OCI-LY7 (cell line): Measurements from ENCODE around the gene NR2F6. TPM values are rescaled to one million over a fixed set of nuclear protein-coding genes. Genes with fewer than 3 reads are reported as not detected.
"Not testable (repeated sequence)": the region's sequence is repeated elsewhere in the genome, so short reads cannot be mapped to it uniquely, and the experiment has no call there.

Experiments used
- BruUV-seq: library from RNA; stranded (reverse); fragments of 400-500 nt; replicated peaks from 2 replicates; lab custom pipeline; 2021; lab: Mats Ljungman, UMichigan
- CTCF ChIA-PET: fragments of 300-600 bp; sonication (Branson Sonifier 250); formaldehyde crosslinking; loops from one replicate; lab custom pipeline; 2022; ENCODE audit warnings: antibody characterized with exemption; ENCODE audit not compliant: unreplicated experiment; lab: Charles Lee
- POLR2A ChIA-PET: fragments of 300-600 bp; sonication (Branson Sonifier 250); formaldehyde crosslinking; loops from one replicate; lab custom pipeline; 2022; ENCODE audit warnings: antibody characterized with exemption; lab: Charles Lee
- DNase-seq: peaks from one replicate; pipeline ENCODE4 v3.0.0-alpha.2; 2015; ENCODE audit warnings: low spot score
- H2AFZ ChIP-seq: fragments of 200-600 bp; sonication (generic), shearing (Covaris generic); 2 replicates; pipeline ENCODE4 v1.6.1; 2014; ENCODE audit warnings: mild to moderate bottlenecking, antibody characterized with exemption, low read length, moderate library complexity
- H3K27ac ChIP-seq: fragments of 200-600 bp; sonication (generic); 2 replicates; pipeline ENCODE4 v1.5.1; 2014; ENCODE audit warnings: mixed run types, low read depth, mild to moderate bottlenecking, moderate library complexity, low read length, inconsistent platforms; ENCODE audit not compliant: poor library complexity, severe bottlenecking
- H3K36me3 ChIP-seq: fragments of 200-600 bp; sonication (generic); 2 replicates; pipeline ENCODE4 v1.6.1; 2014; ENCODE audit warnings: mild to moderate bottlenecking, antibody characterized with exemption, low read length, moderate library complexity, mixed read lengths; ENCODE audit not compliant: insufficient read depth
- H3K4me1 ChIP-seq: fragments of 200-600 bp; sonication (generic); 2 replicates; pipeline ENCODE4 v1.5.1; 2014; ENCODE audit warnings: mild to moderate bottlenecking, low read length; ENCODE audit not compliant: insufficient read depth, poor library complexity, severe bottlenecking
- H3K4me2 ChIP-seq: fragments of 200-600 bp; sonication (generic); 2 replicates; pipeline ENCODE4 v1.6.1; 2014; ENCODE audit warnings: mild to moderate bottlenecking, low read length
- H3K4me3 ChIP-seq: fragments of 200-600 bp; sonication (generic); 2 replicates; pipeline ENCODE4 v1.5.1; 2014; ENCODE audit warnings: mild to moderate bottlenecking, low read depth, low read length; ENCODE audit not compliant: poor library complexity, severe bottlenecking
- H3K79me2 ChIP-seq: fragments of 200-600 bp; sonication (generic); 2 replicates; pipeline ENCODE4 v1.6.1; 2016; ENCODE audit warnings: low read depth, mild to moderate bottlenecking, low read length, moderate library complexity, mixed read lengths; ENCODE audit not compliant: insufficient read depth
- H3K9me2 ChIP-seq: fragments of 200-600 bp; sonication (generic); 2 replicates; pipeline ENCODE4 v1.6.1; 2016; ENCODE audit warnings: mild to moderate bottlenecking, low read length, mixed read lengths; ENCODE audit not compliant: insufficient read depth
- H3K9me3 ChIP-seq: fragments of 200-600 bp; sonication (generic); 2 replicates; pipeline ENCODE4 v1.6.1; 2014; ENCODE audit warnings: mild to moderate bottlenecking, mixed run types, low read length, mixed read lengths
- H4K20me1 ChIP-seq: fragments of 200-600 bp; sonication (generic); 2 replicates; pipeline ENCODE4 v1.6.1; 2014; ENCODE audit warnings: mild to moderate bottlenecking, antibody characterized with exemption, low read length, moderate library complexity, mixed read lengths; ENCODE audit not compliant: insufficient read depth
- CTCF ChIP-seq: fragments of 200-600 bp; sonication (generic); conservative IDR thresholded peaks from 2 replicates; pipeline ENCODE4 v1.5.1; 2014; ENCODE audit warnings: mild to moderate bottlenecking, antibody characterized with exemption, low read length, moderate library complexity, mixed read lengths
- EZH2phosphoT487 ChIP-seq: fragments of 200-600 bp; sonication (generic); IDR thresholded peaks from 2 replicates; pipeline ENCODE4 v1.6.1; 2018; ENCODE audit warnings: low read depth, borderline replicate concordance, mild to moderate bottlenecking, mixed run types, antibody characterized with exemption, low read length, moderate library complexity, mixed read lengths
- intact Hi-C: fragments of 100-400 bp; cut with micrococcal nuclease; formaldehyde crosslinking; loops from one replicate; pipeline ENCODE4 v1.10.0; 2022; ENCODE audit not compliant: unreplicated experiment
- total RNA-seq, 2 experiments: library from RNA; depleted of rRNA in 1 of 2; stranded (reverse); fragments of >200 nt in 1 of 2; shearing (Covaris generic) in 1 of 2; gene quantifications; 2 replicates each; pipeline ENCODE4 v1.2.3, GENCODE V29; 2014 to 2022

NR2F6 gene
- total RNA-seq, 2 experiments from 2014 or later = 33.1 to 39.2 TPM

GRCh38 chr19:17279436-17279835, 33.7 kb upstream of the NR2F6 start:
- no peak for DNase-seq
- Histone ChIP-seq H3K79me2 (peaks cover 13% of the 10 kb centered on the region; the same call in 1 of the 2 replicates), H3K27ac (no peak overlapping the region), H4K20me1 (no peaks in the 10 kb centered on the region), H3K4me1 (peaks cover 22% of the 10 kb centered on the region), H3K4me2 (no peak overlapping the region), H2AFZ (no peak overlapping the region), H3K36me3 (peaks cover 66% of the 10 kb centered on the region), H3K9me2 (no peaks in the 10 kb centered on the region), H3K9me3 (no peaks in the 10 kb centered on the region), H3K4me3 (no peak overlapping the region)
- intact Hi-C loops = no loop called here
- no TSS peak for BruUV-seq
- TF ChIP-seq EZH2phosphoT487 (no peak), CTCF (no peak)
- POLR2A ChIA-PET = interaction anchor here (1.2 to 3.5 kb wide), 3 partner anchors 12 to 90 kb away, joined by 3 to 28 read pairs (median 19); partner anchors contain the start of genes BABAM1 and USHBP1
- CTCF ChIA-PET = interaction anchor here (1.2 kb wide), 1 partner anchor 12 kb away, joined by 4 read pairs; the partner anchor contains the start of gene BABAM1

DNA sequence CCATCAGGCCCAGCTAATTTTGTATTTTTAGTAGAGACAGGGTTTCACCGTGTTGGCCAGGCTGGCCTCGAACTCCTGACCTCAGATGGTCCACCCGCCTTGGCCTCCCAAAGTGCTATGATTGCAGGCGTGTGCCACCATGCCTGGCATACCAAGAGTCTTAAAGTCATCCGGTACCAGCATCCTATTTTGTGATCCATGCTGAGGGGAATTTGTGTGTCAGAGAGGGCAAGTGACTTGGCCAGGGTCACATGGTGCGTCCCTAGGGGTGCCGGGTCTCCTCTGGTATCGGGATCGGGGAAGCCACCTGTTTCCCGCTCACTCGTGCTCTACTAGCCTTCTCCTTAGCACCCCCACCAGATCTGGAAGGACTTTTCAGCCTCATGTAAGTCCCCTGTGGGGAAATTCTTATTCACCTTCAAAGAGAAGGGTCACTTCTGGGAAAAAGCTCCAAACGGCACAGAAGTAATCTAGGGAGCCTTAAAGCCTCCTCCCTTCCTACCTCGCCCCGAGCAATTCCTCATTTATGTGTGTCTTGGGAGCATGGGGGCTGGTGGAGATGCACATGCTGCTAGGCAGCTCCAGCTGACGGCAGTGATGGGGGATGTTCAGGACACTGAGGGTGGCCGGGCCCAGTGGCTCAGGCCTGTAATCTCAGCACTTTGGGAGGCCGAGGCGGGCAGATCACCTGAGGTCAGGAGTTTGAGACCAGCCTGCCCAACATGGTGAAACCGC, 29.9 kb upstream of the NR2F6 start:
- DNase-seq = no peak
- Histone ChIP-seq H4K20me1 (no peaks in the 10 kb centered on the region), H3K4me3 (no peak overlapping the region), H3K79me2 (no peaks in the 10 kb centered on the region), H3K4me2 (no peak overlapping the region), H3K9me2 (no peaks in the 10 kb centered on the region), H2AFZ (no peak overlapping the region), H3K4me1 (peaks cover 6% of the 10 kb centered on the region), H3K9me3 (no peaks in the 10 kb centered on the region), H3K36me3 (peaks cover 79% of the 10 kb centered on the region), H3K27ac (no peak overlapping the region)
- BruUV-seq = no TSS peak
- CTCF ChIA-PET = no interaction called here
- TF ChIP-seq CTCF (no peak), EZH2phosphoT487 (no peak)
- intact Hi-C loops = no loop called here
- POLR2A ChIA-PET = interaction anchor here (1.5 kb wide), 1 partner anchor 9 kb away, joined by 4 read pairs; the partner anchor contains the start of gene BABAM1

DNA sequence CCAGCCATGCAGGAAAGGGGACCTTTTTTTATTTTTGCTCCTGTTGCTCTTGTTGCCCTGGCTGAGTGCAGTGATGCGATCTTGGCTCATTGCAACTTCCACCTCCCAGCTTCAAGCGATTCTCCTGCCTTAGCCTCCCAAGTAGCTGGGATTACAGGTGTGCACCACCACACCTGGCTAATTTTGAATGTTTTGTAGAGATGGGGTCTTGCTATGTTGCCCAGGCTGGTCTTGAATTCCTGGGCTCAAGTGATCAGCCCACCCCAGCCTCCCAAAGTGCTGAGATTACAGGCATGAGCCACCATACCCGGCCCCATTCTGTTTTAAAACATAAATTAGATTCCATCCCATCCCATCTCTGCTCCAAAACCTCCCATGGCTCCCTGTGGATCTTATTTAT, 29.2 kb upstream of the NR2F6 start:
- peaks cover 83% of the 10 kb centered on the region for H3K36me3 ChIP-seq
- H2AFZ ChIP-seq, BruUV-seq, DNase-seq, H3K9me2 ChIP-seq, H4K20me1 ChIP-seq, CTCF ChIA-PET, H3K27ac ChIP-seq, H3K79me2 ChIP-seq, H3K4me1 ChIP-seq, intact Hi-C loops, H3K4me3 ChIP-seq, H3K9me3 ChIP-seq, POLR2A ChIA-PET, H3K4me2 ChIP-seq: not testable (repeated sequence)
